ENCODE data around the gene ACOT7. TPM values are rescaled to one million over a fixed set of nuclear protein-coding genes. Genes with fewer than 3 reads are reported as not detected.

ACOT7 gene
- total RNA-seq, 2 experiments from 2014 or later, result 5.3 to 5.4 TPM

DNA sequence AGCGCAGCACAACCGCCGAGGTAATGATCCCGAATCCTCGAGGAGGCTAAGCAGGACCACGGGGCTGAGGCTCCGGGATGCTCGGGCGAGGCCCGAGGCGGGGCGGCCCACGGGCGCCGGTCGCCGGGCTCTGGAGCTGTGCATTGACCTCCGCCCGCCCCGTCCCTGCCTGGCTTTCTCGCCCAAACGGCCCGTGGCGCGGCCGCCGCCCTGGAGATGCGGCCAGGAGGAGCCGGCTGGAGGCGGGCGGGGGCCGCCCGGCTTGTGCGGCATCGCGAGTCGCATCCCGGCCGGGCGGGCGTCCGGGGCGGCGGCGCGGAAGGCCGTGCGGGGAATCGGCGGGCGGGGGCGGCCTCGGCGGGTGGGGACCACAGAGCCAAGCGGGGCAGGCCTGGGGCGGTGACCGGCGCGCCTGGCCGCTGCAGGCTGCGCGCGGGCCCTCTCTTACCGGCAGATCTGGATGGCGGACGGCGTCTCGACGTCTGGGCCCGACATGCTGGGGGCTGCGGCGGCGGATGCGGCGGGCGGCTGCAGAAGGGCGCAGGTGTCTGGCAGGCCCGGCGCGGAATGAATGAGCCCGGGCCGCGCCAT is 663 bp downstream of the ACOT7 start:
- no peak for DNase-seq
- Histone ChIP-seq H3K36me3 (ENCODE audit: insufficient read depth, low read length) (no peaks in the 10 kb centered on the region), H3K27me3 (ENCODE audit: control insufficient read depth in 1 of 2, insufficient read depth in 2 of 2, low read length in 2 of 2) (no peaks in the 10 kb centered on the region), H3K27ac (ENCODE audit: low read depth in 1 of 2, low read length in 2 of 2) (no peak overlapping the region), H3K9me3 (ENCODE audit: control insufficient read depth in 1 of 2, insufficient read depth in 1 of 2, low read length in 2 of 2) (no peaks in the 10 kb centered on the region), H3K4me3 (ENCODE audit: low read length) (peak overlapping the region; percentile 31), H3K4me1 (ENCODE audit: insufficient read depth, low read length) (peaks cover 27% of the 10 kb centered on the region)
- ChIA-PET POLR2A (interaction anchor here (0.6 to 4.1 kb wide), 8 partner anchors 10 to 211 kb away, joined by 3 to 41 read pairs (median 8); partner anchors contain the start of genes KLHL21 and RPL22), CTCF (interaction anchor here (1.0 kb wide), 1 partner anchor 45 kb away, joined by 4 read pairs; no protein-coding TSS in a partner anchor)
- Mint-ChIP-seq H3K27ac (peak overlapping the region; percentile 82), H3K36me3 (ENCODE audit: low read depth) (no peaks in the 10 kb centered on the region), H3K4me1 (ENCODE audit: low read depth) (peaks cover 31% of the 10 kb centered on the region), H3K9me3 (no peaks in the 10 kb centered on the region), H3K4me3 (peak overlapping the region; percentile 92), H3K27me3 (no peaks in the 10 kb centered on the region)
- intact Hi-C loops (cut with DNase I, micrococcal nuclease), result loop anchor here (2.0 to 10.0 kb wide), 2 partner anchors 34 to 392 kb away; partner anchors contain the start of gene CAMTA1 (in 1 of the 2)
- ATAC-seq (ENCODE audit: poor library complexity), result no peak
- TF ChIP-seq, protein P1, sequence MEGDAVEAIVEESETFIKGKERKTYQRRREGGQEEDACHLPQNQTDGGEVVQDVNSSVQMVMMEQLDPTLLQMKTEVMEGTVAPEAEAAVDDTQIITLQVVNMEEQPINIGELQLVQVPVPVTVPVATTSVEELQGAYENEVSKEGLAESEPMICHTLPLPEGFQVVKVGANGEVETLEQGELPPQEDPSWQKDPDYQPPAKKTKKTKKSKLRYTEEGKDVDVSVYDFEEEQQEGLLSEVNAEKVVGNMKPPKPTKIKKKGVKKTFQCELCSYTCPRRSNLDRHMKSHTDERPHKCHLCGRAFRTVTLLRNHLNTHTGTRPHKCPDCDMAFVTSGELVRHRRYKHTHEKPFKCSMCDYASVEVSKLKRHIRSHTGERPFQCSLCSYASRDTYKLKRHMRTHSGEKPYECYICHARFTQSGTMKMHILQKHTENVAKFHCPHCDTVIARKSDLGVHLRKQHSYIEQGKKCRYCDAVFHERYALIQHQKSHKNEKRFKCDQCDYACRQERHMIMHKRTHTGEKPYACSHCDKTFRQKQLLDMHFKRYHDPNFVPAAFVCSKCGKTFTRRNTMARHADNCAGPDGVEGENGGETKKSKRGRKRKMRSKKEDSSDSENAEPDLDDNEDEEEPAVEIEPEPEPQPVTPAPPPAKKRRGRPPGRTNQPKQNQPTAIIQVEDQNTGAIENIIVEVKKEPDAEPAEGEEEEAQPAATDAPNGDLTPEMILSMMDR (IDR thresholded peaks at IDR 0.05), result no peak

DNA sequence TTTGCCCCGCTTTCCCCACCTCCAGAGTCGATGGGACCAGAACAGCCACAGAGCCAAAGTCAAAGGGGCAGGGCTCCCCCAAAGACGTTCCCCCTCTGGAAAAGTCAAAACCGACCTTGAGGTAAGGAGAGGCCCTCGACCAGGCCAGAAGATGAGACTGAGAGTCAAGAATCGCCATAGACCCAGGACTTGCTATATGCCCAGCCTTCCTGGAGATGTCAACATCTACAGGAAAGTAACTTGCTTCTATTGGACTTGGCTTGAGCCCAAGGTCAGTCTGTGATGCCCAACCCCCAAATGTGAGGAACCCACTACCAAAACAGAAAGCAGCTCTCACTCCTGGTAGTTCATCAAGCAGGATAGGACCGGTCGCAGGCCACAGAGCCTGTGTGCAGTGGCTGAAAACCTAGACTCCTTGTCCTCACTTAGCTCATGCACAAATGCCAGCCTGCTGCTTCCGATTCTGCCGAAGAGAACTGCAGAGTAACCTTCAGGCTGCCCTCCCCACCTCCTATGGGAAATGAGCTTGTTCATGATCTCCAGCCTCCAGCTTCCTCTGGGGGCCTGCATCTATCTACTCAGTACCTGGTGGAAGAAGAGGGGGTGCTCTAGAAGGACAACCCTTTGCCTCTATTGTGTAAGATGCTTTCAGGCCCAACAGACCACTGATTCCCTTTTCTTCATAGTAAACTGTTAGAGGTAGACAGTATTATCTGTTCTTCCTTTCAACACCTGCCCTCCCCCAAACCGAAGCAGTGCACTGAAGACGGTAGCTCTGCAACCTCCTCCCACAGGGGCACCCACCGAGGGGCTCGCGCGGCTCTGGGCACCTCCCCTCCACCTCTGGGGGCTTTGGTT is 1.4 kb downstream of the ACOT7 start:
- peak overlapping the region; percentile 82 for H3K27ac Mint-ChIP-seq
- H3K36me3 Mint-ChIP-seq (ENCODE audit: low read depth), result no peaks in the 10 kb centered on the region
- ChIA-PET CTCF (interaction anchor here (1.0 kb wide), 1 partner anchor 46 kb away, joined by 4 read pairs; no protein-coding TSS in a partner anchor), POLR2A (interaction anchor here (0.6 to 4.1 kb wide), 4 partner anchors 30 to 360 kb away, joined by 3 to 41 read pairs (median 6); no protein-coding TSS in a partner anchor)
- peak in 2 of 14 experiments; percentile 8 to 16 for DNase-seq
- no peaks in the 10 kb centered on the region for H3K27me3 Mint-ChIP-seq
- peak overlapping the region; percentile 86 for H3K4me3 Mint-ChIP-seq
- H3K4me1 ChIP-seq (ENCODE audit: insufficient read depth, low read length), result peaks cover 27% of the 10 kb centered on the region
- no peaks in the 10 kb centered on the region for H3K27me3 ChIP-seq (ENCODE audit: control insufficient read depth in 1 of 2, insufficient read depth in 2 of 2, low read length in 2 of 2)
- TF ChIP-seq, protein P1 (IDR thresholded peaks at IDR 0.05), result no peak
- H3K4me3 ChIP-seq (ENCODE audit: low read length), result peak overlapping the region; percentile 31
- H3K9me3 ChIP-seq (ENCODE audit: control insufficient read depth in 1 of 2, insufficient read depth in 1 of 2, low read length in 2 of 2), result no peaks in the 10 kb centered on the region
- H3K9me3 Mint-ChIP-seq, result no peaks in the 10 kb centered on the region
- H3K36me3 ChIP-seq (ENCODE audit: insufficient read depth, low read length), result no peaks in the 10 kb centered on the region
- ATAC-seq (ENCODE audit: poor library complexity), result no peak
- H3K4me1 Mint-ChIP-seq (ENCODE audit: low read depth), result peaks cover 31% of the 10 kb centered on the region
- H3K27ac ChIP-seq (ENCODE audit: low read depth in 1 of 2, low read length in 2 of 2), result no peak overlapping the region
- intact Hi-C loops (cut with DNase I, micrococcal nuclease), result loop anchor here (2.0 to 10.0 kb wide), 2 partner anchors 33 to 393 kb away; partner anchors contain the start of gene CAMTA1 (in 1 of the 2)

DNA sequence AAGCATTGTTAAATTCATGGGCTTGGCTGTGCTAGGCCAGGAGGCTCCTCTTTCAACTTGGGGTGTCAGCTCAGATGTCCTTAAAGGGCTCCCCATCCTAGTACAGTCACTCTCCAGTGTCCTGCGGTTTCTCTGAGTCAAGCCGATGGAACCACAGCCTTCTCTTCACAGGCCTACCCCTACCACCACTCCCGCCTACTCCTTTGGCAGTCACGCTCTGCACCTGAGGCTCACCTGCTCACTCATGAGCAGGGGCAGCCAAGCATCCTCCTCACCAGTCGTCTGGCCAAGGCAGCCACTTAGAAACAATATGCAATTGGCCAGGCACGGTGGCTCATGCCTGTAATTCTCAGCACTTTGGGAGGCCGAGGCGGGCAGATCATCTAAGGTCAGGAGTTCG is 3.6 kb downstream of the ACOT7 start:
- no peak overlapping the region for H3K27ac ChIP-seq (ENCODE audit: low read depth in 1 of 2, low read length in 2 of 2)
- ATAC-seq (ENCODE audit: poor library complexity) (no peak), DNase-seq (no peak)
- no peaks in the 10 kb centered on the region for H3K27me3 Mint-ChIP-seq
- no peak overlapping the region for H3K27ac Mint-ChIP-seq
- intact Hi-C loops (cut with DNase I, micrococcal nuclease), result loop anchor here in 1 of 2 experiments (10.0 kb wide), 1 partner anchor 395 kb away; the partner anchor contains the start of gene CAMTA1
- no peak overlapping the region for H3K4me3 ChIP-seq (ENCODE audit: low read length)
- ChIA-PET POLR2A (no interaction called here), CTCF (no interaction called here)
- H3K27me3 ChIP-seq (ENCODE audit: control insufficient read depth in 1 of 2, insufficient read depth in 2 of 2, low read length in 2 of 2), result no peaks in the 10 kb centered on the region
- H3K4me1 Mint-ChIP-seq (ENCODE audit: low read depth), result peaks cover 20% of the 10 kb centered on the region
- H3K9me3 ChIP-seq (ENCODE audit: control insufficient read depth in 1 of 2, insufficient read depth in 1 of 2, low read length in 2 of 2), result no peaks in the 10 kb centered on the region
- H3K4me3 Mint-ChIP-seq, result no peak overlapping the region
- TF ChIP-seq, protein P1 (IDR thresholded peaks at IDR 0.05), result no peak
- no peaks in the 10 kb centered on the region for H3K36me3 Mint-ChIP-seq (ENCODE audit: low read depth)
- H3K4me1 ChIP-seq (ENCODE audit: insufficient read depth, low read length), result peaks cover 24% of the 10 kb centered on the region
- H3K9me3 Mint-ChIP-seq, result no peaks in the 10 kb centered on the region
- no peaks in the 10 kb centered on the region for H3K36me3 ChIP-seq (ENCODE audit: insufficient read depth, low read length)

All from CD4-positive, alpha-beta T cell (primary cell).